Muscle of arm (tissue), 14 donors: Measurements from ENCODE around the gene SPATA31D3. TPM values are rescaled to one million over a fixed set of nuclear protein-coding genes. Genes with fewer than 3 reads are reported as not detected.
"Not testable (repeated sequence)": the region's sequence is repeated elsewhere in the genome, so short reads cannot be mapped to it uniquely, and the experiment has no call there.

Experiments used
- DNase-seq: peaks from one replicate; pipeline ENCODE4 v3.0.0-alpha.2; 2013
- long read RNA-seq, 11 donors: transcript quantifications; one replicate each; lab custom pipeline, GENCODE V29; 2026
- polyA plus RNA-seq, 12 donors: library from polyadenylated mRNA; unstranded; fragments of 120-200 nt; gene quantifications; one replicate each; pipeline ENCODE4 v1.2.1, GENCODE V29; 2013; ENCODE audit not compliant: insufficient read length in 12 of 12

Gene SPATA31D3
- polyA plus RNA-seq: not detected
- long read RNA-seq, donor 1: 0 reads
- long read RNA-seq, donor 2: 0 reads
- long read RNA-seq, donor 3: 0 reads
- long read RNA-seq, donor 4: 0 reads
- long read RNA-seq, donor 5: 0 reads
- long read RNA-seq, donor 6: 0 reads
- long read RNA-seq, donor 7: 0 reads
- long read RNA-seq, donor 8: 0 reads
- long read RNA-seq, donor 9: 0 reads
- long read RNA-seq, donor 10: 0 reads
- long read RNA-seq, donor 11: 0 reads

DNA sequence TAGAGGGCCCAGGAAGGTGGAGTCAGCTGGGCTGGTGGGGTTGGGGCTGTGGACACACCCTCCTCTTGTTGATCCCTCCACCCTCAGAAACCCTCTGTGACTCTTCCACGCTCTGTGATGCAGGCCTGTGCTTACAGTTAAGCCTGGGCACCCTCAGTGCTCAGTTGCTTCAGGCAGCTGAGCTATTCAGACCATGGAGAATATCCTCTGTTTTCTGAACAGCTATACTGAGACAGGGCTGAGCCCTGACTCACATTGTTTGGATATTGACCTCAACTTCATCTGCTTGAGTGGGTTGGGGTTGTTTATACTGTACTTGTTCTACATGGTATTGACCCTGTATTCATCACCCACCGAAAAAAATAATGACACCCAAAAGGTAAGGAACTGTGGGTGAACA is at the start of gene SPATA31D3:
Gene SPATA31D3, plus strand, starts transcription at position 108 of the 400 bp plus-strand sequence. Its CDS starts 86 bp downstream, at position 194.
- DNase-seq: not testable (repeated sequence)

- DNase-seq: no peak
These were observed 49.4 kb upstream of the SPATA31D3 start for GRCh38 chr9:81893929-81894328.

DNA sequence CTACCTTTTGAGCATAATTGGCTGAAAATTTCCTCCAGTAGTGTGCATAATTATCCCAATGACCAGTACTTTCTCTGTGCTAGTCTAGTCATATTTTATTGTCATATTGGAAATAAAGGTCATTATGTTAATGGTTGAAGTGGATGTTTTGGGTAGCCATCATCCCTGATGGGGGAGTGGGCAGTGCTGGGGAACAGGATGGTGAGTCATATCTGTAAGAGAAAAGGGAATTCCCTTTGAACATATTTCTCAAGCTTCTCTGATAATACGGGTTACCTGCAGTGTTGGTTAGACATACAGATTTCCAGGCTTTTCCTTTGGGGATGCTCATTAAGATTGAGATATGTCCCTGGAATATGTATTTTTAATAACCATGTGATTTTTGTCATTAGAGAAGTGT is 48.4 kb upstream of the SPATA31D3 start:
- no peak for DNase-seq

- DNase-seq: no peak
These were observed 47.2 kb upstream of the SPATA31D3 start for GRCh38 chr9:81896070-81896469.

DNA sequence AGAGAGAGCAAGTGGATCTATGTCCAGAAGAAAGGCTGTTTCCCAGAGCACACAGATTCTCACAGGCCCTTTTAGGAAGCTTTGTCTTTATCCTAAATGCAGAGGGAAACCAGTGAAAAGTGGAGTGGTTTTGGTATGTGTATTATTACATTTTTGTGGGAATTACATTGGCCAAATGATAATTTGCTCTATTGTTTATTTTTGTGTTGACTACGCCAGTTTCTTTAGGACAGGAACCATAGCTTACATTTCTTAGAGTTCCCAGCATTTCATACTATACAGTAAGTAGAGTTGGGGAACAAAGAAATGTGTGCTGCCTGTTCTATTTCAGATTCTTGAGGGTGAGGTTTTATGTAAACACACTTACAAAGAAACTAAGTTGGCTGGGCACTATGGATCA is 44.4 kb upstream of the SPATA31D3 start:
- DNase-seq: no peak

- peak; percentile 45 for DNase-seq
These were observed 41.1 kb upstream of the SPATA31D3 start for GRCh38 chr9:81902196-81902595.

- no peak for DNase-seq
These were observed 40.7 kb upstream of the SPATA31D3 start for GRCh38 chr9:81902626-81903025.

- DNase-seq: no peak
These were observed 36.6 kb upstream of the SPATA31D3 start for GRCh38 chr9:81906671-81907070.

DNA sequence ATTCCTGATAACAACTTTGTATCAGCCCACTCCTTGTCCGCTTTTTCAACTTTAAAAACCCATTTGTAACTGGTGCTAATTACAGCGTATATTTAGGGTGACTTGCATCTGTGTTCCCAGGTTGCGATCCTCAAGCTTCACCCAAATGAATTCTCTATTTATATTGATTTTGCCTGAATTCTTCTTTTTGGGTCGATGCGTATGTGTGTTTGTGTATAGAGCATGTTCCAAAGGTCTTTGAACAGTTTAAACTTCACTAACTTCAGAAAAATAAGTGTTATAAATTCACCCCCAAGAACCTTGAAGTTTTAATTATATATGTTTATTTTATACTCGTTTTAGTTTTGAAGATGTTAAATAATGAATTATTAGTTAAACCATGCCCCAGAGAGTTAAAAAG is 31.2 kb upstream of the SPATA31D3 start:
- no peak for DNase-seq

GRCh38 chr9:81915801-81916505 is 27.3 kb upstream of the SPATA31D3 start:
- no peak for DNase-seq

- DNase-seq: not testable (repeated sequence)
These were observed 24.8 kb upstream of the SPATA31D3 start for GRCh38 chr9:81918507-81918906.

- DNase-seq: not testable (repeated sequence)
These were observed 15.0 kb upstream of the SPATA31D3 start, which contains the start of gene SPATA31D4 for GRCh38 chr9:81928305-81928704. Gene SPATA31D4, plus strand, starts transcription at chr9:81928428. Its CDS starts 86 bp downstream, at chr9:81928514.

GRCh38 chr9:81930147-81930546 is 13.2 kb upstream of the SPATA31D3 start:
- not testable (repeated sequence) for DNase-seq

DNA sequence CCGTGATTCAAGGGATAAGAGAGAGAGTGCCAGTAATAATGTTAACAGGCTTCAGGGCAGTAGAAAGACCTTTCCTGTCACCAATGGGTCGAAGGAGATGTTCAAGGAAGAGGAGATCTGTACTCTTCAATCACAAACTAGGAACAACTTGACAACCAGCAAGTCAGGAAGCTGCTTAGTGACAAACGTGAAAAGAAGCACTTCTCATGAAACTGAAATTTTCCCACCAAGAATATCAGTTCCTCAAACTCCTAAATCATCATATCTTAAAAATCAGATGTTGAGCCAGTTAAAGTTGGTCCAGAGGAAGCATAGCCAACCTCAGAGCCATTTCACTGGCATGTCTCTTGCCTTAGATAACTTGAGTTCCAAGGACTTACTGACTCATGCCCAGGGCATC is 9.8 kb upstream of the SPATA31D3 start:
- not testable (repeated sequence) for DNase-seq

DNA sequence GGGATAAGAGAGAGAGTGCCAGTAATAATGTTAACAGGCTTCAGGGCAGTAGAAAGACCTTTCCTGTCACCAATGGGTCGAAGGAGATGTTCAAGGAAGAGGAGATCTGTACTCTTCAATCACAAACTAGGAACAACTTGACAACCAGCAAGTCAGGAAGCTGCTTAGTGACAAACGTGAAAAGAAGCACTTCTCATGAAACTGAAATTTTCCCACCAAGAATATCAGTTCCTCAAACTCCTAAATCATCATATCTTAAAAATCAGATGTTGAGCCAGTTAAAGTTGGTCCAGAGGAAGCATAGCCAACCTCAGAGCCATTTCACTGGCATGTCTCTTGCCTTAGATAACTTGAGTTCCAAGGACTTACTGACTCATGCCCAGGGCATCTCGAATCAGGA is 5.3 kb downstream of the SPATA31D3 start:
- DNase-seq: not testable (repeated sequence)

DNA sequence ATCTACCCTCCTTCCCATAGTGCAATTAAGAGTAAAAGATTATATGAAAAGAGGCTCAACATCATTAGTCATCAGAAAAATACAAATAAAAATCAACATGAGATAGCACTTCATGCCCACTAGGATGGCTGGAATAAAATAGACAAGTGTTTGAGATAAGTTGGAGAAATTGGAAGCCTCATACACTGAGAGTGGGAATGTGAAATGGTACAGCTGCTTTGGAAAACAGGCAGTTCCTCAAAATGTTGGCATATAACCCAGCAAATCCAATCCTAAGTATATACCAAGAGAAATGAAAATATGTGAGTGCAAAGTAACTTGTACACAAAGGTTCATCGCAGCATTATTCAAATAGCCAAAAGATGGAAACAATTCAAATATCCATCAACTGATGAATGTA is 9.8 kb downstream of the SPATA31D3 start:
- DNase-seq: no peak

DNA sequence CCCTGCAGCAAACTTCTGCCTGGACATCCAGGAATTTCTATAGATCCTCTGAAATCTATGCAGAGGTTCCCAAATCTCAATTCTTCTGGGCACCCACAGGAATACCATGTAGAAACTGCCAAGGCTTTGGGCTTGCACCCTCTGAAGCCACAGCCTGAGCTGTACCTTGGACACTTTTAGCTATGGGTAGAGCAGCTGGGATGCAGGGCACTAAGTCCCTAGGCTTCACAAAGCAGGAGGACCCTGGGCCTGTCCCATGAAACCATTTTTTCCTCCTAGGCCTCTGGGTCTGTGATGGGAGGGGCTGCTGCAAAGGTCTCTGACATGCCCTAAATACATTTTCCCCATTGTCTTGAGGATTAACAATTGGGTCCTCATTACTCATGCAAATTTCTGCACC is 12.3 kb downstream of the SPATA31D3 start:
- no peak for DNase-seq

- DNase-seq: no peak
These were observed 21.2 kb downstream of the SPATA31D3 start for GRCh38 chr9:81964218-81965171.

DNA sequence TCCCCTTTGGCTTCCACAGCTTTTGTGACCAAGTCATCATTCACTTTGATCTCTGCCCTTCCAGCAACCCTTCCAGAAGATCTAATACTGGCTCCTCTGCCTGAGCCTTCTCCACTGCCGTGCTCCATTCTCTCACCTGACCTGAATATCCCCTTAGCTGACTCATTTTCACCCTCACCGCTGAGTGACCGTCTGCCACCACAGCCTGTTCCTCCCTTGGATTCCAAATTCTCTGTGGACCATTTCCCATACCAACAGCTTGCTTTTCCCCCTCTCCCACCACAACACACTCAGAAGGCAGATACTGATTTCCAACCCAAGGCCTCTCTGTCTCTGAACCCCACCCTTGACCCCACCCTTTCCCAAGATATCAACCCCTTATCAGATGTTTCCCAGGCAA is 24.7 kb downstream of the SPATA31D3 start:
- DNase-seq: no peak

- no peak for DNase-seq
These were observed 26.7 kb downstream of the SPATA31D3 start for GRCh38 chr9:81969971-81970370.

GRCh38 chr9:81971727-81972126 is 28.4 kb downstream of the SPATA31D3 start:
- no peak for DNase-seq

DNA sequence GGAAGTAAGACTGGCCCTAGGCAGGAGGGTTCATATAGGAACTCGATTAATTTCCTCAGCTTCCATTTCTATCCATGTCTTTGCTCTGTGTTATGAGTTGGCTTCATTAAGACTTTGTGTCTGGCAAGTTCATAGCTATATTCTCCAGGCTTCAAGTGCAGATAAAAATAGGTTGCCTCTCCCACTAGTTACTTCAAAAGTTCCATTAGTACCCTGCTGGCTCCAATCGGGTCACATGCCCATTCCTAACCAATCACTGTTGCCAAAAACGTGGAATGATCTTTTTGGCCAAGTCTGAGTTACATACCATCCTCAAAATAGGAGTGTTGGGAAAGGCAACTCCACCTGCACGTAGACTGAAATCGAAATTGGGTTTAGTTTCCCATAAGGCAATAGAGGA is 31.5 kb downstream of the SPATA31D3 start:
- DNase-seq: no peak
